Kidney capillary endothelial cell (primary cell): ENCODE data around the gene HTT.

Experiments used
- DNase-seq: peaks from one replicate; pipeline ENCODE4 v3.0.0-alpha.2; 2018; ENCODE audit warnings: low spot score

HTT gene

DNA sequence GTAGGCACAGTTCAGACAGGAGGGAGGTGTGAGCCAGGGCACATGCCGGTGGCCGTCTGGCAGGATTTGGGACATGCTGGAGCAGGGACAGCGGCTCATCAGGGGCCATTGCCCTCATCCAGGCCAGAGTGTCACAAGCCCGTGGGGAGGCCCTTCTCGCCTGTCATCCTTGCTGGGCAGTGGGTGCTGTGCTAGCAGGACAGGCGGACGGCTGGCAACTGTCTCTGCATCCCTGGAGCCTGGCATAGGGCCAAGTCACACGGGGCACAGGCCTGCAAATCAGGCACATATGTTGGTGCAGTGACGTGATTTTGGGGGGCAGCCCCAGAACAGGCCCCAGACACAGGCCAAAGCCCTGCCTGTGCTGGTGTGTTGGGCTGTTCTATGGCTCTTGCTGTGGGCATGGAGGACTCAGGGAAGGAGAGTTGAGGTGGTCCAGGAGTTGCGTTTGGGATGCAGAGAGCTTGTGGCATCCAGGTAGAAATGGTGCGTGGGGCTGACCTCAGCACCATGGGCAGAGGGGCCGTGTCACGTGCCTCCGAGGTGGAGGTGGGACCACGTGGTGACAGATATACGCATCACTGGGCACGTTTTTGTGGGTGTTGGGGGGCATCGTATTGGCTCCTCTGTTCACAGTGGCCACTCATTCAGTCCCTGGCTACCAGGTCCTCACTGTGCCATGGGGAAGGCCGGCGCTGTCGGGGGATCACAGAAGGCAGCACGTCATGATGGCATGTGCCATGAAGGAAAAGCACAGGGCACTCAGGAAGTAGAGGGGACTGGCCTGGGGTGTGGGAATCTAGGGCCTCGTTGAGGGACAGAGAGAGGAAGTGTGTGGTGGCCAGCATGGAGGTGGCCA lies 159.9 kb downstream of the HTT start:
- no peak for DNase-seq

DNA sequence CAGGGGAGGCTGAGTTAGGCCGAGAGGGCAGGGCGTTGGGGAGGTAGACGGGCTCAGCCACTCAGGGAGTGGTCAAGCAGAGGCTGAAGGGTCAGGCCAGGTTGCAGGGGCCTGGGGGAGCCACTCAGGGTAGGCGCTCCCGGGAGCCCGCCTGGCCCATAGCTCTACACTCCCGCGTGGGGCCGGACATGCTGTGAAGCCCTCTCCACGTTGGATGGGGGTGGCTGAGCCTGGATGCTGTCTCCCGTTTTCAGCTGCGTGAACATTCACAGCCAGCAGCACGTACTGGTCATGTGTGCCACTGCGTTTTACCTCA lies 160.5 kb downstream of the HTT start:
- DNase-seq: no peak

DNA sequence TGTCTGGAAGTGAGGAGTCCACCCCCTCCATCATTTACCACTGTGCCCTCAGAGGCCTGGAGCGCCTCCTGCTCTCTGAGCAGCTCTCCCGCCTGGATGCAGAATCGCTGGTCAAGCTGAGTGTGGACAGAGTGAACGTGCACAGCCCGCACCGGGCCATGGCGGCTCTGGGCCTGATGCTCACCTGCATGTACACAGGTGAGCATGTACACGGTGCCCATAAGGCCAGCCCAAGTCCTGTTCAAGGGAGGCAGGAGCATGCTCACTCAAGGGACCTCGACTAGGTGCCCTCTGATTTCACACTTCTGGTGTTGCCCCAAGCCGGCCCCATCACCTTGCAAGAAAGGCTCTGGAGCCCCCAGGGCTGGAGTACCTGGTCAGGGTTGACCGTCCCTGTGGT lies 161.1 kb downstream of the HTT start:
- no peak for DNase-seq

GRCh38 chr4:3236326-3236878 lies 161.9 kb downstream of the HTT start:
- no peak for DNase-seq

GRCh38 chr4:3237266-3237665 lies 162.8 kb downstream of the HTT start:
- DNase-seq: no peak

DNA sequence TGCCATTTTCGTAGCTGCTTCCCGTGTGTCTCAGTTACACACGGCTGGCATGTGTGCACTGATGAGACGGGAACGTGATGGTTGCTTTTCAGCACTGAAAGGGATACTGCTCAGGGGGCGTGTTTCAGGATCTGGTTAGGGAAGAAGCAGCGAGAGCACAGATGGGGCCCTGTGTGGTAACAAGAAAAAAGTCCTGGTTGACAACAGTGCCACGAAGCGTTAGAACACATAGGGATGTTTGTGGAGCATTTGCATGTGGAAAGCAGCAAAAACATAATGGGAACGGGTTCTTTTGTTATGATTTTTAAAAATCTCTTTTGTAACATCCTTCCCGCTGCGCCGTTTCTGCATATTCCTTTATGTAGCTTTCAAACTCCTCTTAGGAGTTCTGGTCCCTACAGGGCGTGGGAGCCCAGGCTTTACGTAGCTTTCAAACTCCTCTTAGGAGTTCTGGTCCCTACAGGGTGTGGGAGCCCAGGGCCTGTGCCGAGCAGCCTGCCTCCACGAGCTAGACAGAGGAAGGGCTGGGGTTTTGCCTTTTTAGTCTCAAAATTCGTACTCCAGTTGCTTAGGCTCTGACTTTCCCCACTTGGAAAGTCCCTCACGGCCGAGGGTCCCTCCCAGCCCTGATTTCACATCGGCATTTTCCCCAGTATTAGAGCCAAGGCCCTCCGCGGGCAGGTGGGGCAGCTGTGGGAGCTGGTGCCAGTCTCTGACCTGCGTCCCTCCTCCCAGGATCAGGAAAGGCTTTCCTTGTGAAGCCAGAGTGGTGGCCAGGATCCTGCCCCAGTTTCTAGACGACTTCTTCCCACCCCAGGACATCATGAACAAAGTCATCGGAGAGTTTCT lies 163.5 kb downstream of the HTT start:
- no peak for DNase-seq

DNA sequence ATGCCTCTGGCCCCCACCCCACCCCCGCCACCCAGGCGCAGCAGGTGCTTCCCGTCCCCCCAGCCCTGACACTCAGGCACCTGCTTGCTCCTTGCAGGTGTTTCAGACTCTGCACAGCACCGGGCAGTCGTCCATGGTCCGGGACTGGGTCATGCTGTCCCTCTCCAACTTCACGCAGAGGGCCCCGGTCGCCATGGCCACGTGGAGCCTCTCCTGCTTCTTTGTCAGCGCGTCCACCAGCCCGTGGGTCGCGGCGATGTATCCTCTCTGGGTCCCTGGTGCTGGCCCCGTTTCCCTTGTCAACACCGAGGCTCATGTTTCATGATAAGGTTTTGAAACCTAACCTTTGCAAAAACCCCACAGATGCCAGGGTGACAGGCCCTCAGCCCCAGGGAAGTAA lies 164.2 kb downstream of the HTT start:
- DNase-seq: no peak

DNA sequence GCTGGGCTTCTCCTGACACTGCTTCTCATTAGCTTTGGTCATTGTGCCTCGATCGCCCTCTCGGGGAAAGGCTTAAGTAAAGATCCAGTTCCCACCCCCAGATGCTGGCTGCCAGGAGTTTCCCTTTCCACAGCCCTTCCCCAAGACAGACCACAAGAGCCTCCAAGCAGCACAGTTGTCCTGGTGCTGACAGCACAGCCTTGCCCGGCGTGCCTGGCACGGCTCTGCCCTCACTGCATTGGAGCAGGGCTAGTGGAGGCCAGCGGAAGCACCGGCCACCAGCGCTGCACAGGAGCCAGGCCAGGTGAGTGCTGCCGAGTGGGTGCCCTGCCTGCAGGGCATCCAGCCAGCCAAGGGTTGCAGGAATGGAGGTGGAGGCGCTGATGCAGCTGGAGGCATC lies 164.8 kb downstream of the HTT start:
- no peak for DNase-seq

DNA sequence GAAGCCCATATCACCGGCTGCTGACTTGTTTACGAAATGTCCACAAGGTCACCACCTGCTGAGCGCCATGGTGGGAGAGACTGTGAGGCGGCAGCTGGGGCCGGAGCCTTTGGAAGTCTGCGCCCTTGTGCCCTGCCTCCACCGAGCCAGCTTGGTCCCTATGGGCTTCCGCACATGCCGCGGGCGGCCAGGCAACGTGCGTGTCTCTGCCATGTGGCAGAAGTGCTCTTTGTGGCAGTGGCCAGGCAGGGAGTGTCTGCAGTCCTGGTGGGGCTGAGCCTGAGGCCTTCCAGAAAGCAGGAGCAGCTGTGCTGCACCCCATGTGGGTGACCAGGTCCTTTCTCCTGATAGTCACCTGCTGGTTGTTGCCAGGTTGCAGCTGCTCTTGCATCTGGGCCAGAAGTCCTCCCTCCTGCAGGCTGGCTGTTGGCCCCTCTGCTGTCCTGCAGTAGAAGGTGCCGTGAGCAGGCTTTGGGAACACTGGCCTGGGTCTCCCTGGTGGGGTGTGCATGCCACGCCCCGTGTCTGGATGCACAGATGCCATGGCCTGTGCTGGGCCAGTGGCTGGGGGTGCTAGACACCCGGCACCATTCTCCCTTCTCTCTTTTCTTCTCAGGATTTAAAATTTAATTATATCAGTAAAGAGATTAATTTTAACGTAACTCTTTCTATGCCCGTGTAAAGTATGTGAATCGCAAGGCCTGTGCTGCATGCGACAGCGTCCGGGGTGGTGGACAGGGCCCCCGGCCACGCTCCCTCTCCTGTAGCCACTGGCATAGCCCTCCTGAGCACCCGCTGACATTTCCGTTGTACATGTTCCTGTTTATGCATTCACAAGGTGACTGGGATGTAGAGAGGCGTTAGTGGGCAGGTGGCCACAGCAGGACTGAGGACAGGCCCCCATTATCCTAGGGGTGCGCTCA lies 165.8 kb downstream of the HTT start:
- no peak for DNase-seq

GRCh38 chr4:3240936-3241522 lies 166.5 kb downstream of the HTT start:
- DNase-seq: no peak

DNA sequence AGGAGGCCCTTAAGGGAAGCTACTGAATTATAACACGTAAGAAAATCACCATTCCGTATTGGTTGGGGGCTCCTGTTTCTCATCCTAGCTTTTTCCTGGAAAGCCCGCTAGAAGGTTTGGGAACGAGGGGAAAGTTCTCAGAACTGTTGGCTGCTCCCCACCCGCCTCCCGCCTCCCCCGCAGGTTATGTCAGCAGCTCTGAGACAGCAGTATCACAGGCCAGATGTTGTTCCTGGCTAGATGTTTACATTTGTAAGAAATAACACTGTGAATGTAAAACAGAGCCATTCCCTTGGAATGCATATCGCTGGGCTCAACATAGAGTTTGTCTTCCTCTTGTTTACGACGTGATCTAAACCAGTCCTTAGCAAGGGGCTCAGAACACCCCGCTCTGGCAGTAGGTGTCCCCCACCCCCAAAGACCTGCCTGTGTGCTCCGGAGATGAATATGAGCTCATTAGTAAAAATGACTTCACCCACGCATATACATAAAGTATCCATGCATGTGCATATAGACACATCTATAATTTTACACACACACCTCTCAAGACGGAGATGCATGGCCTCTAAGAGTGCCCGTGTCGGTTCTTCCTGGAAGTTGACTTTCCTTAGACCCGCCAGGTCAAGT lies 167.5 kb downstream of the HTT start:
- DNase-seq: no peak

GRCh38 chr4:3243136-3243780 lies 168.8 kb downstream of the HTT start:
- DNase-seq: no peak

- no peak for DNase-seq
These were observed 169.5 kb downstream of the HTT start for GRCh38 chr4:3244002-3244401.

- DNase-seq: no peak
These were observed 170.3 kb downstream of the HTT start for GRCh38 chr4:3244747-3245146.

- DNase-seq: no peak
These were observed 171.2 kb downstream of the HTT start for GRCh38 chr4:3245676-3246075.

- no peak for DNase-seq
These were observed 172.2 kb downstream of the HTT start for GRCh38 chr4:3246458-3247398.

- DNase-seq: no peak
These were observed 173.1 kb downstream of the HTT start for GRCh38 chr4:3247399-3248177.

DNA sequence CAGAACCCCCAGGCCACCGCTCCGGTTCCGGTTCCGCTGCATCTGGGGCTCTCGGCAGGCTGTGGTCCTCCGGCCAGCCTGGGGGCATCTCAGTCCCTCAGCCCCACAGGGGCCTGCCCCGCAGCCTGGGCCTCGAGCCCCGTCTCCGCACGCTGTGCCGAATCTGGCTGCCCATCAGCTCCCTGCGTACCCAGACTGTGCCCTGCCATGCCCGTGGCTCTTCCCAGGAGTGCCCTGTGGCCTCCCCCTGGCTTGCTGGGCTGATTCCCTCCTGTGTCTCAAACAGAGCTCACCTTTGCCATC lies 173.6 kb downstream of the HTT start:
- DNase-seq: no peak
